K562 (cell line): ENCODE data around the gene MCL1. TPM values are rescaled to one million over a fixed set of nuclear protein-coding genes. Genes with fewer than 3 reads are reported as not detected.

Experiments
- CHD1 ChIP-seq: fragments of 200-600 bp; sonication (generic); IDR thresholded peaks from one replicate; pipeline ENCODE4 v1.6.1; 2012; ENCODE audit warnings: mild to moderate bottlenecking, moderate library complexity, low read length, inconsistent platforms
- CSDE1 ChIP-seq, 2 experiments: fragments of 450-650 bp; IDR thresholded peaks; 2 replicates each; pipeline ENCODE4 v1.6.1; 2016; ENCODE audit warnings: mild to moderate bottlenecking in 1 of 2
- ELF1 ChIP-seq: fragments of 200-800 bp; sonication (Bioruptor generic); IDR thresholded peaks from 2 replicates; pipeline ENCODE4 v1.6.1; 2016; ENCODE audit warnings: missing genetic modification characterization, missing compliant biosample characterization
- FOXA1 ChIP-seq: fragments of 450-650 bp; IDR thresholded peaks from 2 replicates; pipeline ENCODE4 v1.6.1; 2016; ENCODE audit warnings: mild to moderate bottlenecking, borderline replicate concordance
- JUND ChIP-seq, 2 experiments: IDR thresholded peaks; 2 replicates in 1 of 2; 3 replicates in 1 of 2; pipeline ENCODE4 v1.6.1; 2011; ENCODE audit warnings: borderline replicate concordance in 2 of 2, low read depth in 2 of 2, low read length in 2 of 2, improper control_type of control experiment in 1 of 2, missing biosample characterization in 1 of 2, missing genetic modification characterization in 1 of 2, missing genetic modification reagents in 1 of 2
- KHSRP ChIP-seq: fragments of 450-650 bp; IDR thresholded peaks from 2 replicates; pipeline ENCODE4 v1.6.1; 2017
- KLF6 ChIP-seq: fragments of 250-450 bp; sonication (Bioruptor Pico); IDR thresholded peaks from 2 replicates; pipeline ENCODE4 v1.4.0; 2020; ENCODE audit warnings: mild to moderate bottlenecking, moderate library complexity, borderline replicate concordance
- MECOM ChIP-seq: fragments of 250-450 bp; sonication (Bioruptor Pico); IDR thresholded peaks from 2 replicates; pipeline ENCODE4 v1.8.0; 2022; ENCODE audit warnings: inconsistent platforms
- NCOA4 ChIP-seq: fragments of 450-650 bp; IDR thresholded peaks from 2 replicates; pipeline ENCODE4 v1.6.1; 2018; ENCODE audit warnings: mild to moderate bottlenecking; ENCODE audit not compliant: partially characterized antibody
- NR2F6 ChIP-seq: fragments of 450-650 bp; formaldehyde crosslinking; IDR thresholded peaks from 2 replicates; pipeline ENCODE4 v1.4.0; 2020; ENCODE audit warnings: mild to moderate bottlenecking
- RBFOX2 ChIP-seq: fragments of 200-400 bp; formaldehyde crosslinking; IDR thresholded peaks from 2 replicates; pipeline ENCODE4 v1.6.1; 2017; ENCODE audit warnings: low read depth, mild to moderate bottlenecking, low read length, moderate library complexity
- TCF7L2 ChIP-seq: fragments of 150-350 bp; IDR thresholded peaks from 2 replicates; pipeline ENCODE4 v1.6.1; 2016; ENCODE audit warnings: low read depth, mild to moderate bottlenecking, low read length, moderate library complexity
- TGIF2 ChIP-seq: sonication (generic); formaldehyde crosslinking; IDR thresholded peaks from 2 replicates; pipeline ENCODE4 v1.8.1; 2022; ENCODE audit warnings: mild to moderate bottlenecking, missing genetic modification reagents, moderate library complexity
- XRCC4 ChIP-seq: IDR thresholded peaks from one replicate; pipeline ENCODE4 v1.6.1; 2011; ENCODE audit not compliant: insufficient read depth, insufficient read length; ENCODE audit errors: extremely low read depth
- ZFX ChIP-seq: sonication (generic); formaldehyde crosslinking; IDR thresholded peaks from 2 replicates; pipeline ENCODE4 v1.8.0; 2022; ENCODE audit warnings: mild to moderate bottlenecking, missing genetic modification reagents, moderate library complexity
- ZNF124 ChIP-seq: sonication (generic); formaldehyde crosslinking; IDR thresholded peaks from 2 replicates; pipeline ENCODE4 v1.8.1; 2022; ENCODE audit warnings: missing genetic modification reagents
- ZNF133 ChIP-seq: fragments of 250-450 bp; sonication (Bioruptor Pico); IDR thresholded peaks from 2 replicates; pipeline ENCODE4 v1.4.0; 2020; ENCODE audit warnings: mild to moderate bottlenecking
- ZNF197 ChIP-seq: fragments of 200-800 bp; sonication (Bioruptor generic); IDR thresholded peaks from 2 replicates; pipeline ENCODE4 v1.6.1; 2016; ENCODE audit warnings: low read depth, missing genetic modification characterization, missing compliant biosample characterization
- ZNF212 ChIP-seq: fragments of 450-650 bp; formaldehyde crosslinking; IDR thresholded peaks from 2 replicates; pipeline ENCODE4 v1.4.0; 2020; ENCODE audit warnings: mild to moderate bottlenecking
- ZNF274 ChIP-seq: IDR thresholded peaks from 2 replicates; pipeline ENCODE4 v1.6.1; 2011; ENCODE audit warnings: low read depth, mild to moderate bottlenecking, low read length, moderate library complexity, borderline replicate concordance
- ZNF644 ChIP-seq: fragments of 200-800 bp; sonication (Bioruptor generic); IDR thresholded peaks from 2 replicates; pipeline ENCODE4 v1.6.1; 2016; ENCODE audit warnings: low read depth, missing genetic modification characterization, missing compliant biosample characterization
- ZNF717 ChIP-seq: fragments of 250-450 bp; sonication (Bioruptor Pico); IDR thresholded peaks from 2 replicates; pipeline ENCODE4 v1.5.0; 2021
- polyA plus RNA-seq, 8 experiments: library from polyadenylated mRNA; depleted of rRNA in 4 of 8; stranded (reverse) in 5 of 8; unstranded in 3 of 8; fragments of >200 nt; fragmentation: Nextera tagmentation in 2 of 8; fragmentation: Illumina TruSeq in 1 of 8; extraction: Ambion mirVana in 2 of 8; extraction: Trizol in 1 of 8; gene quantifications; 2 replicates each; pipeline versions ENCODE4 v1.2.1 to v1.2.3, GENCODE V29; 2011 to 2014; ENCODE audit warnings: inconsistent platforms in 1 of 8, missing spikeins in 1 of 8
- total RNA-seq, 7 experiments: library from RNA; depleted of rRNA in 6 of 7; stranded (reverse); fragments of >200 nt in 6 of 7; fragmentation: Illumina TruSeq in 2 of 7; extraction: Trizol in 2 of 7; gene quantifications; 2 replicates each; pipeline versions ENCODE4 v1.2.1 to v1.2.3, GENCODE V29; 2011 to 2021; ENCODE audit warnings: low replicate concordance in 1 of 7
- TF ChIP-seq, protein P1 (sequence below): fragments of 450-650 bp; formaldehyde crosslinking; IDR thresholded peaks from 2 replicates; pipeline ENCODE4 v1.4.0; 2020; ENCODE audit warnings: mild to moderate bottlenecking, moderate library complexity
- TF ChIP-seq, protein P2 (sequence below), 2 experiments: fragments of 200-800 bp in 1 of 2; sonication (Bioruptor generic) in 1 of 2; sonication (generic) in 1 of 2; formaldehyde crosslinking in 1 of 2; IDR thresholded peaks in 1 of 2; conservative IDR thresholded peaks in 1 of 2; 2 replicates each; pipeline versions ENCODE4 v1.5.0 to v1.6.1; 2016 to 2020; ENCODE audit warnings: missing compliant biosample characterization in 1 of 2, missing genetic modification characterization in 1 of 2, missing genetic modification reagents in 1 of 2
- TF ChIP-seq, protein P3 (sequence below), 2 experiments: fragments of 450-650 bp; conservative IDR thresholded peaks; 2 replicates each; pipeline ENCODE4 v1.6.1; 2017; ENCODE audit warnings: mild to moderate bottlenecking in 2 of 2, moderate library complexity in 2 of 2

MCL1 gene
- total and polyA plus RNA-seq, 9 of the 15 experiments (the other 6 are each of a cell fraction or from before 2014, with no cell fraction given): 27.1 to 224 (median 138) TPM

DNA sequence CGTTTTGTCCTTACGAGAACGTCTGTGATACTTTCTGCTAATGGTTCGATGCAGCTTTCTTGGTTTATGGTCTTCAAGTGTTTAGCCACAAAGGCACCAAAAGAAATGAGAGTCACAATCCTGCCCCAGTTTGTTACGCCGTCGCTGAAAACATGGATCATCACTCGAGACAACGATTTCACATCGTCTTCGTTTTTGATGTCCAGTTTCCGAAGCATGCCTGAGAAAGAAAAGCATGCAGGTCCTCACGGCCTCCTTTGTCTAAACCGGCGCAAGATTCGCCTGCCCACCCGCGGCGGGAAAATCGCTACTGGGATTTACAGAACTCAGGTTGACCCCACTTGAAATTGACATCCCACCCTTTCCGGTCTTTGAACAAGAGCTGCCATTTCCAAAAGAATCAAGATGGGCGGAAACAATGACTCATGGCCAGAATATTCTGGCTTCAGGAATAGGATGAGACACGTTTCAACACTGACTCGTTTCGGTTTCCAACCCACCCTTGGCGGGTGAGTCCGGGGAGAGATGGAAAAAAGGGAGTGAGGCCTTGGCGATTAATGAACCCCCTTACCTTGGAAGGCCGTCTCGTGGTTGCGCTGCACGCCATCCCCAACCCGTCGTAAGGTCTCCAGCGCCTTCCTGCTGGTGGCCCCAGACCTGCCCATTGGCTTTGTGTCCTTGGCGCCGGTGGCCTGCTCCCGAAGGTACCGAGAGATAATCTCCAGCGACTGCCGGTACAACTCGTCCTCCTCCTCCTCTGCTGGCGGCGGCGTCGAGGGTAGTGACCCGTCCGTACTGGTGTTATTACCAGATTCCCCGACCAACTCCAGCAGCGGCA is 919 bp downstream of the MCL1 start (continued):
- TF ChIP-seq, protein P1, sequence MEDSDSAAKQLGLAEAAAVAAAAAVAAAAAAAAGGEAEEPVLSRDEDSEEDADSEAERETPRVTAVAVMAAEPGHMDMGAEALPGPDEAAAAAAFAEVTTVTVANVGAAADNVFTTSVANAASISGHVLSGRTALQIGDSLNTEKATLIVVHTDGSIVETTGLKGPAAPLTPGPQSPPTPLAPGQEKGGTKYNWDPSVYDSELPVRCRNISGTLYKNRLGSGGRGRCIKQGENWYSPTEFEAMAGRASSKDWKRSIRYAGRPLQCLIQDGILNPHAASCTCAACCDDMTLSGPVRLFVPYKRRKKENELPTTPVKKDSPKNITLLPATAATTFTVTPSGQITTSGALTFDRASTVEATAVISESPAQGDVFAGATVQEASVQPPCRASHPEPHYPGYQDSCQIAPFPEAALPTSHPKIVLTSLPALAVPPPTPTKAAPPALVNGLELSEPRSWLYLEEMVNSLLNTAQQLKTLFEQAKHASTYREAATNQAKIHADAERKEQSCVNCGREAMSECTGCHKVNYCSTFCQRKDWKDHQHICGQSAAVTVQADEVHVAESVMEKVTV (CRISPR knock-in tag): no peak
- no peak for TF ChIP-seq NCOA4
- no peak for TF ChIP-seq ZNF197 (CRISPR knock-in tag)
- no peak for TF ChIP-seq XRCC4
- no peak for TF ChIP-seq FOXA1
- TF ChIP-seq ZNF124: no peak
- no peak for TF ChIP-seq ZNF644 (tag)
- TF ChIP-seq RBFOX2: no peak
- no peak for TF ChIP-seq ELF1
- TF ChIP-seq, protein P2, sequence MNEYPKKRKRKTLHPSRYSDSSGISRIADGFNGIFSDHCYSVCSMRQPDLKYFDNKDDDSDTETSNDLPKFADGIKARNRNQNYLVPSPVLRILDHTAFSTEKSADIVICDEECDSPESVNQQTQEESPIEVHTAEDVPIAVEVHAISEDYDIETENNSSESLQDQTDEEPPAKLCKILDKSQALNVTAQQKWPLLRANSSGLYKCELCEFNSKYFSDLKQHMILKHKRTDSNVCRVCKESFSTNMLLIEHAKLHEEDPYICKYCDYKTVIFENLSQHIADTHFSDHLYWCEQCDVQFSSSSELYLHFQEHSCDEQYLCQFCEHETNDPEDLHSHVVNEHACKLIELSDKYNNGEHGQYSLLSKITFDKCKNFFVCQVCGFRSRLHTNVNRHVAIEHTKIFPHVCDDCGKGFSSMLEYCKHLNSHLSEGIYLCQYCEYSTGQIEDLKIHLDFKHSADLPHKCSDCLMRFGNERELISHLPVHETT (CRISPR knock-in tag; conservative IDR thresholded peaks at IDR 0.05 in 1 of 2, IDR thresholded peaks at IDR 0.05 in 1 of 2): no peak
- TF ChIP-seq MECOM (CRISPR knock-in tag): no peak
- no peak; the same call in 1 of the 2 replicates for TF ChIP-seq TGIF2 (CRISPR knock-in tag)
- no peak for TF ChIP-seq KLF6 (CRISPR knock-in tag)
- TF ChIP-seq ZNF717 (CRISPR knock-in tag): no peak
- peak; percentile 78 for TF ChIP-seq JUND (IDR thresholded peaks at IDR 0.05; ENCODE audit: borderline replicate concordance, low read depth, low read length)
- TF ChIP-seq JUND (tag; IDR thresholded peaks at IDR 0.05; ENCODE audit: borderline replicate concordance, low read depth, low read length): peak; percentile 82; the same call in 2 of the 3 replicates
- TF ChIP-seq KHSRP: no peak
- TF ChIP-seq ZNF274: no peak
- TF ChIP-seq TCF7L2: no peak
- no peak for TF ChIP-seq CSDE1 (IDR thresholded peaks at IDR 0.05)
- TF ChIP-seq ZNF212 (CRISPR knock-in tag): no peak
- TF ChIP-seq ZFX (CRISPR knock-in tag): no peak
- TF ChIP-seq NR2F6 (CRISPR knock-in tag): no peak
- TF ChIP-seq ZNF133 (CRISPR knock-in tag): no peak
- TF ChIP-seq CHD1: peak; percentile 20
- TF ChIP-seq, protein P3, sequence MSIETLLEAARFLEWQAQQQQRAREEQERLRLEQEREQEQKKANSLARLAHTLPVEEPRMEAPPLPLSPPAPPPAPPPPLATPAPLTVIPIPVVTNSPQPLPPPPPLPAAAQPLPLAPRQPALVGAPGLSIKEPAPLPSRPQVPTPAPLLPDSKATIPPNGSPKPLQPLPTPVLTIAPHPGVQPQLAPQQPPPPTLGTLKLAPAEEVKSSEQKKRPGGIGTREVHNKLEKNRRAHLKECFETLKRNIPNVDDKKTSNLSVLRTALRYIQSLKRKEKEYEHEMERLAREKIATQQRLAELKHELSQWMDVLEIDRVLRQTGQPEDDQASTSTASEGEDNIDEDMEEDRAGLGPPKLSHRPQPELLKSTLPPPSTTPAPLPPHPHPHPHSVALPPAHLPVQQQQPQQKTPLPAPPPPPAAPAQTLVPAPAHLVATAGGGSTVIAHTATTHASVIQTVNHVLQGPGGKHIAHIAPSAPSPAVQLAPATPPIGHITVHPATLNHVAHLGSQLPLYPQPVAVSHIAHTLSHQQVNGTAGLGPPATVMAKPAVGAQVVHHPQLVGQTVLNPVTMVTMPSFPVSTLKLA (conservative IDR thresholded peaks at IDR 0.05): peak in 1 of 2 experiments; percentile 43; a peak in 1 of 4 replicates
